ENCODE measurements around the gene RAB1B.

RAB1B gene

DNA sequence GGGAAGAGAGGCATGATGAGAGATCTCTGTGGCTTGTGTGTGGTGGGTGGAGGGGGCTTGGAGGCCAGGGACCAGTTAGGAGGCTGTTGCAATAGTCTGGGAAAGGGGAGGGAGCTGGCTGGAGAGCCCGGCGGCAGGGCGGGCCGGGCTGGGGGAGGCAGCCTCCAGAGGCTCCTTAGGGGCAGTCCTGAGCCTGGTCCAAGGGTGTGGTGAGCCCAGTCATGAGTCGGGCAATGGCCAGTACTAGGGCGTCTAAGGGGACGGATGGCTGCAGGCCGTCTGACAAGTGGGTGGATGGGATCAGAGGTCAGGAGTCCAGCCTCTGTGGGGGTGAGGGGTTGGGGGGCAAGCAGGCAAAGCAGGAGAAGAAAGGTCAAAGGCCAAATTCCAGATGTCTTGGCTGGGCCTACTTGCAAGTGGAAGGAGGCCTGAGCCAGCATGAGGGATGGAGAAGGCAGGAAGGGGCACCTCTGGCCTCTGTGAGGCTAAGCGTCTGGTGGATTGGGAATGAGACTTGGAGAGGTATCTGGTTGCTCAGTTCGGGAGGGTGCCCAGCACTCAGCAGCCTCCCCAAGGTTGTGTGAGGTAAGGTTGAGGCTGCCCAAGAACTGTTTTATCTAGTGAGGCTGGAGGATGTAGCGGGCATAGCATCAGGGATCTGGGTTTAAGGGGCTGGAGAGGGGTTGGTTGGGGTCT, 54.4 kb downstream of the RAB1B start:
- no peak overlapping the region for H3K4me2 ChIP-seq (ENCODE audit: insufficient read depth, low read length)
- no peaks in the 10 kb centered on the region for H3K9me3 ChIP-seq (ENCODE audit: insufficient read depth, low read length, severe bottlenecking)
- no peak overlapping the region for H3K27ac ChIP-seq (ENCODE audit: low read length)
- H3K9ac ChIP-seq (ENCODE audit: low read depth, low read length) = no peak overlapping the region
- ATAC-seq (ENCODE audit: insufficient read depth, low read depth) = no peak
- no peaks in the 10 kb centered on the region for H3K36me3 ChIP-seq (ENCODE audit: insufficient read depth, low read length)
- H3K27me3 ChIP-seq (ENCODE audit: insufficient read depth, low read length, poor library complexity) = no peaks in the 10 kb centered on the region
- H2AFZ ChIP-seq (ENCODE audit: low read depth, low read length) = no peak overlapping the region
- H3K79me2 ChIP-seq (ENCODE audit: insufficient read depth, low read length) = no peaks in the 10 kb centered on the region
- TF ChIP-seq, protein P1, sequence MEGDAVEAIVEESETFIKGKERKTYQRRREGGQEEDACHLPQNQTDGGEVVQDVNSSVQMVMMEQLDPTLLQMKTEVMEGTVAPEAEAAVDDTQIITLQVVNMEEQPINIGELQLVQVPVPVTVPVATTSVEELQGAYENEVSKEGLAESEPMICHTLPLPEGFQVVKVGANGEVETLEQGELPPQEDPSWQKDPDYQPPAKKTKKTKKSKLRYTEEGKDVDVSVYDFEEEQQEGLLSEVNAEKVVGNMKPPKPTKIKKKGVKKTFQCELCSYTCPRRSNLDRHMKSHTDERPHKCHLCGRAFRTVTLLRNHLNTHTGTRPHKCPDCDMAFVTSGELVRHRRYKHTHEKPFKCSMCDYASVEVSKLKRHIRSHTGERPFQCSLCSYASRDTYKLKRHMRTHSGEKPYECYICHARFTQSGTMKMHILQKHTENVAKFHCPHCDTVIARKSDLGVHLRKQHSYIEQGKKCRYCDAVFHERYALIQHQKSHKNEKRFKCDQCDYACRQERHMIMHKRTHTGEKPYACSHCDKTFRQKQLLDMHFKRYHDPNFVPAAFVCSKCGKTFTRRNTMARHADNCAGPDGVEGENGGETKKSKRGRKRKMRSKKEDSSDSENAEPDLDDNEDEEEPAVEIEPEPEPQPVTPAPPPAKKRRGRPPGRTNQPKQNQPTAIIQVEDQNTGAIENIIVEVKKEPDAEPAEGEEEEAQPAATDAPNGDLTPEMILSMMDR (IDR thresholded peaks at IDR 0.05; ENCODE audit: borderline replicate concordance, extremely low read depth, low read length, poor library complexity, severe bottlenecking) = no peak
- no peak for TF ChIP-seq EZH2 (IDR thresholded peaks at IDR 0.05; ENCODE audit: borderline replicate concordance, low read depth, low read length, severe bottlenecking)
- no peak for DNase-seq
- H3K4me1 ChIP-seq (ENCODE audit: insufficient read depth, low read length) = peaks cover 44% of the 10 kb centered on the region
- H3K4me3 ChIP-seq (ENCODE audit: low read depth in 1 of 2, low read length in 2 of 2) = no peak overlapping the region
- H4K20me1 ChIP-seq (ENCODE audit: insufficient read depth, low read length) = peaks cover 2% of the 10 kb centered on the region; the same call in 1 of the 2 replicates

- no peak for ATAC-seq (ENCODE audit: insufficient read depth, low read depth)
- Histone ChIP-seq H2AFZ (ENCODE audit: low read depth, low read length) (no peak overlapping the region), H3K9ac (ENCODE audit: low read depth, low read length) (no peak overlapping the region), H3K79me2 (ENCODE audit: insufficient read depth, low read length) (no peaks in the 10 kb centered on the region), H3K27ac (ENCODE audit: low read length) (no peak overlapping the region), H3K4me2 (ENCODE audit: insufficient read depth, low read length) (no peak overlapping the region), H3K9me3 (ENCODE audit: insufficient read depth, low read length, severe bottlenecking) (no peaks in the 10 kb centered on the region), H3K36me3 (ENCODE audit: insufficient read depth, low read length) (no peaks in the 10 kb centered on the region), H3K27me3 (ENCODE audit: insufficient read depth, low read length, poor library complexity) (no peaks in the 10 kb centered on the region), H3K4me1 (ENCODE audit: insufficient read depth, low read length) (peaks cover 44% of the 10 kb centered on the region), H4K20me1 (ENCODE audit: insufficient read depth, low read length) (peaks cover 2% of the 10 kb centered on the region; the same call in 1 of the 2 replicates), H3K4me3 (ENCODE audit: low read depth in 1 of 2, low read length in 2 of 2) (no peak overlapping the region)
- TF ChIP-seq, protein P1 (IDR thresholded peaks at IDR 0.05; ENCODE audit: borderline replicate concordance, extremely low read depth, low read length, poor library complexity, severe bottlenecking) = no peak
- no peak for TF ChIP-seq EZH2 (IDR thresholded peaks at IDR 0.05; ENCODE audit: borderline replicate concordance, low read depth, low read length, severe bottlenecking)
- DNase-seq = no peak
Measured at GRCh38 chr11:66323684-66324083, 55.2 kb downstream of the RAB1B start.

DNA sequence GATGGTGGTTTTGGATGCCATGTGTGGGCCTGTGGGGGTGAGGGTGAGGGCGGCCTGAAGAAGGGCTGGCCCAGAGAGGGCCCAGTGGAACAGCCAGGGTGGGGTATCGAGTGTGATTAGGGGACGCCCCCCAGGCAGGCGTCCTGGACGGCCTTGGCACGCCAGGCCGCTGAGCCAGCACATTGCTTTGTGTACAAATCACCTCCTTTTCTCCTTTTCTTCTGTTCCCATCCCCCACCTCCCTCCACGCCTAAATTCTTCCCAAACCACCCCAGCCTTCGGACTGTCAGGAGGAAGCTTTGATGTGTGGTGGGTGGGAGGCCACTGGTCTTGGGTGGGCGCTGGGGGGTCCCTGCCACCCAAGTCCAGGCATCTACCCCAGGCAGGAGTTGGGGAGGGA, 56.2 kb downstream of the RAB1B start:
- no peak overlapping the region for H3K27ac ChIP-seq (ENCODE audit: low read length)
- ATAC-seq (ENCODE audit: insufficient read depth, low read depth) = no peak

More for the DNA sequence above, 56.2 kb downstream of the RAB1B start:
- H3K4me3 ChIP-seq (ENCODE audit: low read depth in 1 of 2, low read length in 2 of 2) = no peak overlapping the region
- H2AFZ ChIP-seq (ENCODE audit: low read depth, low read length) = no peak overlapping the region
- no peaks in the 10 kb centered on the region for H3K9me3 ChIP-seq (ENCODE audit: insufficient read depth, low read length, severe bottlenecking)
- no peak overlapping the region for H3K4me2 ChIP-seq (ENCODE audit: insufficient read depth, low read length)
- no peaks in the 10 kb centered on the region for H3K79me2 ChIP-seq (ENCODE audit: insufficient read depth, low read length)
- peaks cover 37% of the 10 kb centered on the region for H3K4me1 ChIP-seq (ENCODE audit: insufficient read depth, low read length)
- H3K9ac ChIP-seq (ENCODE audit: low read depth, low read length) = no peak overlapping the region
- no peak for DNase-seq
- H3K36me3 ChIP-seq (ENCODE audit: insufficient read depth, low read length) = no peaks in the 10 kb centered on the region
- H3K27me3 ChIP-seq (ENCODE audit: insufficient read depth, low read length, poor library complexity) = no peaks in the 10 kb centered on the region
- H4K20me1 ChIP-seq (ENCODE audit: insufficient read depth, low read length) = peaks cover 2% of the 10 kb centered on the region; the same call in 1 of the 2 replicates
- TF ChIP-seq, protein P1 (IDR thresholded peaks at IDR 0.05; ENCODE audit: borderline replicate concordance, extremely low read depth, low read length, poor library complexity, severe bottlenecking) = no peak
- no peak for TF ChIP-seq EZH2 (IDR thresholded peaks at IDR 0.05; ENCODE audit: borderline replicate concordance, low read depth, low read length, severe bottlenecking)

All from DND-41 (cell line).